HCT116 (cell line): Measurements from ENCODE around the gene CNGA3. TPM values are rescaled to one million over a fixed set of nuclear protein-coding genes. Genes with fewer than 3 reads are reported as not detected.

Experiments
- ATAC-seq: fragments of 200-7000 bp; cut with Tn5 transposase; 2 replicates; pipeline ENCODE4 v1.9.1; 2020; ENCODE audit warnings: mild to moderate bottlenecking, moderate library complexity
- BruUV-seq: library from RNA; stranded (reverse); fragments of 400-500 nt; replicated peaks from 2 replicates; lab custom pipeline; 2021; lab: Mats Ljungman, UMichigan
- CTCF ChIA-PET: fragments of 300-600 bp; sonication (Branson Sonifier 250); formaldehyde crosslinking; loops from one replicate; lab custom pipeline; 2021; ENCODE audit warnings: antibody characterized with exemption; lab: Charles Lee
- POLR2A ChIA-PET: fragments of 300-600, 350-600 bp; sonication (Branson Sonifier 250); formaldehyde crosslinking; loops from one replicate; lab custom pipeline; 2021; ENCODE audit warnings: antibody characterized with exemption; lab: Charles Lee
- RAD21 ChIA-PET, 2 experiments: fragments of 300-600 bp; sonication (Branson Sonifier 250); formaldehyde crosslinking; loops; one replicate each; lab custom pipeline; 2023; ENCODE audit warnings: low total read pairs in 2 of 2; ENCODE audit not compliant: uncharacterized antibody in 2 of 2, unreplicated experiment in 2 of 2, low non-redundant PET in 1 of 2; lab: Charles Lee
- DNase-seq: peaks from one replicate; pipeline ENCODE4 v3.0.0-alpha.2; 2010; ENCODE audit warnings: low read depth, low spot score
- H2AFZ ChIP-seq: fragments of 200-600 bp; shearing (Covaris generic), sonication (generic); 2 replicates; pipeline ENCODE4 v1.6.1; 2017; ENCODE audit warnings: low read depth, mixed run types, mixed read lengths, antibody characterized with exemption, low read length; ENCODE audit not compliant: poor library complexity, severe bottlenecking
- H3K27ac ChIP-seq: 2 replicates; pipeline ENCODE4 v1.5.1; 2012; ENCODE audit warnings: low read depth, low read length
- H3K27me3 ChIP-seq: fragments of 200-600 bp; sonication (generic); 2 replicates; pipeline ENCODE4 v1.6.1; 2016; ENCODE audit warnings: mixed run types, low read length, mixed read lengths; ENCODE audit not compliant: insufficient read depth
- H3K36me3 ChIP-seq, 2 experiments: fragments of 200-500 bp in 1 of 2; fragments of 200-600 bp in 1 of 2; sonication (Bioruptor generic) in 1 of 2; sonication (generic) in 1 of 2; 2 replicates each; pipeline versions ENCODE4 v1.5.1 to v1.6.1; 2014 to 2016; ENCODE audit warnings: low read length in 2 of 2, inconsistent platforms in 1 of 2, mixed read lengths in 1 of 2, mixed run types in 1 of 2; ENCODE audit not compliant: insufficient read depth in 2 of 2, control insufficient read depth in 1 of 2
- H3K4me1 ChIP-seq, 2 experiments: fragments of 200-600 bp in 1 of 2; sonication (generic) in 1 of 2; 2 replicates each; pipeline versions ENCODE4 v1.5.1 to v1.6.1; 2012 to 2017; ENCODE audit warnings: low read length in 2 of 2, inconsistent platforms in 1 of 2, mild to moderate bottlenecking in 1 of 2, mixed read lengths in 1 of 2, mixed run types in 1 of 2, moderate library complexity in 1 of 2; ENCODE audit not compliant: insufficient read depth in 2 of 2, control insufficient read depth in 1 of 2
- H3K4me2 ChIP-seq: fragments of 200-600 bp; sonication (generic); 2 replicates; pipeline ENCODE4 v1.6.1; 2017; ENCODE audit warnings: mixed run types, low read length, mixed read lengths
- H3K4me3 ChIP-seq, 2 experiments: fragments of 200-600 bp in 1 of 2; sonication (generic) in 1 of 2; replicated peaks in 1 of 2; 2 replicates each; pipeline ENCODE4 v1.5.1; 2011 to 2016; ENCODE audit warnings: low read length in 2 of 2, control low read depth in 1 of 2, low read depth in 1 of 2, mild to moderate bottlenecking in 1 of 2, mixed read lengths in 1 of 2, mixed run types in 1 of 2
- H3K79me2 ChIP-seq: fragments of 200-600 bp; sonication (generic); 2 replicates; pipeline ENCODE4 v1.6.1; 2017; ENCODE audit warnings: mild to moderate bottlenecking, mixed run types, low read length, moderate library complexity, mixed read lengths; ENCODE audit not compliant: insufficient read depth
- H3K9ac ChIP-seq: fragments of 200-600 bp; sonication (generic); 2 replicates; pipeline ENCODE4 v1.6.1; 2016; ENCODE audit warnings: low read length, mixed read lengths
- H3K9me2 ChIP-seq: fragments of 200-600 bp; sonication (generic), shearing (Covaris generic); 2 replicates; pipeline ENCODE4 v1.6.1; 2017; ENCODE audit warnings: mixed run types, mild to moderate bottlenecking, moderate library complexity; ENCODE audit not compliant: insufficient read depth
- H3K9me3 ChIP-seq, 2 experiments: fragments of 200-500 bp in 1 of 2; fragments of 200-600 bp in 1 of 2; sonication (Bioruptor generic) in 1 of 2; sonication (generic) in 1 of 2; 2 replicates each; pipeline ENCODE4 v1.6.1; 2014 to 2017; ENCODE audit warnings: low read length in 2 of 2, mixed read lengths in 2 of 2, inconsistent platforms in 1 of 2, low read depth in 1 of 2, mild to moderate bottlenecking in 1 of 2, mixed run types in 1 of 2, moderate library complexity in 1 of 2; ENCODE audit not compliant: control insufficient read depth in 1 of 2, insufficient read depth in 1 of 2
- H4K20me1 ChIP-seq: fragments of 200-600 bp; sonication (generic), shearing (Covaris generic); 2 replicates; pipeline ENCODE4 v1.6.1; 2017; ENCODE audit warnings: mixed run types, mild to moderate bottlenecking, moderate library complexity; ENCODE audit not compliant: insufficient read depth
- CEBPB ChIP-seq: IDR thresholded peaks from 2 replicates; pipeline ENCODE4 v1.6.1; 2012; ENCODE audit warnings: low read depth
- EGR1 ChIP-seq: IDR thresholded peaks from 2 replicates; pipeline ENCODE4 v1.6.1; 2012; ENCODE audit warnings: low read depth
- ELF1 ChIP-seq: IDR thresholded peaks from 2 replicates; pipeline ENCODE4 v1.6.1; 2012; ENCODE audit warnings: low read depth, borderline replicate concordance
- EZH2 ChIP-seq: fragments of 200-600 bp; sonication (generic); IDR thresholded peaks from 2 replicates; pipeline ENCODE4 v1.6.1; 2017; ENCODE audit warnings: antibody characterized with exemption, mixed run types
- EZH2phosphoT487 ChIP-seq: fragments of 200-600 bp; IDR thresholded peaks from 2 replicates; pipeline ENCODE4 v1.6.1; 2018; ENCODE audit warnings: antibody characterized with exemption, borderline replicate concordance
- FOSL1 ChIP-seq: IDR thresholded peaks from 2 replicates; pipeline ENCODE4 v1.6.1; 2012; ENCODE audit warnings: low read depth
- POLR2A ChIP-seq: IDR thresholded peaks from 2 replicates; pipeline ENCODE4 v1.7.0; 2011; ENCODE audit warnings: borderline replicate concordance; ENCODE audit not compliant: insufficient read depth, insufficient read length; ENCODE audit errors: extremely low read depth
- POLR2AphosphoS5 ChIP-seq: IDR thresholded peaks from 2 replicates; pipeline ENCODE4 v1.6.1; 2011; ENCODE audit warnings: mild to moderate bottlenecking, low read depth, low read length, moderate library complexity
- RAD21 ChIP-seq: IDR thresholded peaks from 2 replicates; pipeline ENCODE4 v1.6.1; 2012; ENCODE audit warnings: low read depth, mild to moderate bottlenecking
- SIN3A ChIP-seq: IDR thresholded peaks from 2 replicates; pipeline ENCODE4 v1.6.1; 2012; ENCODE audit warnings: low read depth
- SP1 ChIP-seq: IDR thresholded peaks from 2 replicates; pipeline ENCODE4 v1.6.1; 2012; ENCODE audit warnings: low read depth
- SRF ChIP-seq: IDR thresholded peaks from 2 replicates; pipeline ENCODE4 v1.6.1; 2012; ENCODE audit warnings: low read depth
- TCF7L2 ChIP-seq: IDR thresholded peaks from 2 replicates; pipeline ENCODE4 v1.7.0; 2011; ENCODE audit warnings: borderline replicate concordance, inconsistent platforms; ENCODE audit not compliant: insufficient read depth, insufficient read length; ENCODE audit errors: extremely low read depth
- YY1 ChIP-seq: IDR thresholded peaks from 2 replicates; pipeline ENCODE4 v1.6.1; 2011; ENCODE audit warnings: low read length, low read depth, moderate library complexity, mild to moderate bottlenecking; ENCODE audit not compliant: insufficient replicate concordance; ENCODE audit errors: extremely low read depth
- ZNF274 ChIP-seq: fragments of 200-500 bp; sonication (Bioruptor generic); IDR thresholded peaks from 2 replicates; pipeline ENCODE4 v1.6.1; 2014; ENCODE audit warnings: mild to moderate bottlenecking, low read depth, low read length, inconsistent platforms
- intact Hi-C: fragments of 100-400 bp; cut with micrococcal nuclease; formaldehyde crosslinking; loops from 2 replicates; pipeline ENCODE4 v1.10.0; 2022
- total RNA-seq: library from RNA; stranded (reverse); gene quantifications from one replicate; pipeline ENCODE4 v1.2.1, GENCODE V29; 2021; ENCODE audit not compliant: unreplicated experiment
- TF ChIP-seq, protein P1 (sequence below): IDR thresholded peaks from 2 replicates; pipeline ENCODE4 v1.6.1; 2012
- TF ChIP-seq, protein P2 (sequence below): IDR thresholded peaks from 2 replicates; pipeline ENCODE4 v1.6.1; 2012; ENCODE audit warnings: low read depth
- TF ChIP-seq, protein P3 (sequence below): IDR thresholded peaks from 2 replicates; pipeline ENCODE4 v1.6.1; 2011; ENCODE audit warnings: mild to moderate bottlenecking, low read length, moderate library complexity; ENCODE audit not compliant: insufficient replicate concordance; ENCODE audit errors: extremely low read depth
- TF ChIP-seq, protein P4 (sequence below): IDR thresholded peaks from 2 replicates; pipeline ENCODE4 v1.6.1; 2012

Gene CNGA3
- total RNA-seq, 1 experiment from 2014 or later = not detected

DNA sequence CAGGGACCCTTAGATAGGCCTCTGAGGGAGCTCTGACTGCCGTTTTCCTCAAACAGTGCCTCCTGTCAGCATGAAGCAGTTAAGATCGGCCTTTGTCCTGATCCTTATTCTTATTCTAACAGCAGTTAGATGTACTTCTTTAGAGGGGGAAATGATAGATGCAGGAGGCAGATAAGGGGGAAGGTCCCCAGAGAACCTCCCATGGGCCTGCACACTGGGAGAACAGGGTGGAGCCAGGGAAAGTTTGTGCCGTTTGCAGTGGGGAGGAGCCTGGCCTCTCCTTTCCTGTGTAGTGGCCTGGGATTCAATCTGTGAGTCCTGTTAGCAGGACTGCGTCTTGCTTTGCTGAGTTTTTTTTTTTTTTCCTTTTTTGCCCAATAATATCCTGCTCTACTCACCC lies 90.5 kb downstream of the CNGA3 start:
- Histone ChIP-seq H2AFZ (no peak overlapping the region), H3K79me2 (no peaks in the 10 kb centered on the region), H3K27me3 (no peaks in the 10 kb centered on the region), H3K4me1 (peaks cover 0 to 4% of the 10 kb centered on the region in 2 experiments; a peak in 1 of 4 replicates), H3K4me3 (no peak overlapping the region), H4K20me1 (no peaks in the 10 kb centered on the region), H3K36me3 (no peaks in the 10 kb centered on the region), H3K9me2 (no peaks in the 10 kb centered on the region), H3K9me3 (peaks cover 0 to 4% of the 10 kb centered on the region in 2 experiments; a peak in 1 of 4 replicates), H3K4me2 (no peak overlapping the region), H3K9ac (no peak overlapping the region), H3K27ac (no peak overlapping the region)
- CTCF ChIA-PET = no interaction called here
- RAD21 ChIA-PET = no interaction called here
- TF ChIP-seq YY1 (no peak), SIN3A (no peak), EZH2phosphoT487 (no peak), EGR1 (no peak), SRF (no peak), RAD21 (no peak), EZH2 (no peak), POLR2AphosphoS5 (no peak), FOSL1 (no peak), TCF7L2 (no peak), ELF1 (no peak), POLR2A (no peak), SP1 (no peak), CEBPB (no peak), ZNF274 (no peak)
- TF ChIP-seq, protein P1, sequence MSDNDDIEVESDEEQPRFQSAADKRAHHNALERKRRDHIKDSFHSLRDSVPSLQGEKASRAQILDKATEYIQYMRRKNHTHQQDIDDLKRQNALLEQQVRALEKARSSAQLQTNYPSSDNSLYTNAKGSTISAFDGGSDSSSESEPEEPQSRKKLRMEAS = no peak
- TF ChIP-seq, protein P2, sequence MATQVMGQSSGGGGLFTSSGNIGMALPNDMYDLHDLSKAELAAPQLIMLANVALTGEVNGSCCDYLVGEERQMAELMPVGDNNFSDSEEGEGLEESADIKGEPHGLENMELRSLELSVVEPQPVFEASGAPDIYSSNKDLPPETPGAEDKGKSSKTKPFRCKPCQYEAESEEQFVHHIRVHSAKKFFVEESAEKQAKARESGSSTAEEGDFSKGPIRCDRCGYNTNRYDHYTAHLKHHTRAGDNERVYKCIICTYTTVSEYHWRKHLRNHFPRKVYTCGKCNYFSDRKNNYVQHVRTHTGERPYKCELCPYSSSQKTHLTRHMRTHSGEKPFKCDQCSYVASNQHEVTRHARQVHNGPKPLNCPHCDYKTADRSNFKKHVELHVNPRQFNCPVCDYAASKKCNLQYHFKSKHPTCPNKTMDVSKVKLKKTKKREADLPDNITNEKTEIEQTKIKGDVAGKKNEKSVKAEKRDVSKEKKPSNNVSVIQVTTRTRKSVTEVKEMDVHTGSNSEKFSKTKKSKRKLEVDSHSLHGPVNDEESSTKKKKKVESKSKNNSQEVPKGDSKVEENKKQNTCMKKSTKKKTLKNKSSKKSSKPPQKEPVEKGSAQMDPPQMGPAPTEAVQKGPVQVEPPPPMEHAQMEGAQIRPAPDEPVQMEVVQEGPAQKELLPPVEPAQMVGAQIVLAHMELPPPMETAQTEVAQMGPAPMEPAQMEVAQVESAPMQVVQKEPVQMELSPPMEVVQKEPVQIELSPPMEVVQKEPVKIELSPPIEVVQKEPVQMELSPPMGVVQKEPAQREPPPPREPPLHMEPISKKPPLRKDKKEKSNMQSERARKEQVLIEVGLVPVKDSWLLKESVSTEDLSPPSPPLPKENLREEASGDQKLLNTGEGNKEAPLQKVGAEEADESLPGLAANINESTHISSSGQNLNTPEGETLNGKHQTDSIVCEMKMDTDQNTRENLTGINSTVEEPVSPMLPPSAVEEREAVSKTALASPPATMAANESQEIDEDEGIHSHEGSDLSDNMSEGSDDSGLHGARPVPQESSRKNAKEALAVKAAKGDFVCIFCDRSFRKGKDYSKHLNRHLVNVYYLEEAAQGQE = no peak
- TF ChIP-seq, protein P3, sequence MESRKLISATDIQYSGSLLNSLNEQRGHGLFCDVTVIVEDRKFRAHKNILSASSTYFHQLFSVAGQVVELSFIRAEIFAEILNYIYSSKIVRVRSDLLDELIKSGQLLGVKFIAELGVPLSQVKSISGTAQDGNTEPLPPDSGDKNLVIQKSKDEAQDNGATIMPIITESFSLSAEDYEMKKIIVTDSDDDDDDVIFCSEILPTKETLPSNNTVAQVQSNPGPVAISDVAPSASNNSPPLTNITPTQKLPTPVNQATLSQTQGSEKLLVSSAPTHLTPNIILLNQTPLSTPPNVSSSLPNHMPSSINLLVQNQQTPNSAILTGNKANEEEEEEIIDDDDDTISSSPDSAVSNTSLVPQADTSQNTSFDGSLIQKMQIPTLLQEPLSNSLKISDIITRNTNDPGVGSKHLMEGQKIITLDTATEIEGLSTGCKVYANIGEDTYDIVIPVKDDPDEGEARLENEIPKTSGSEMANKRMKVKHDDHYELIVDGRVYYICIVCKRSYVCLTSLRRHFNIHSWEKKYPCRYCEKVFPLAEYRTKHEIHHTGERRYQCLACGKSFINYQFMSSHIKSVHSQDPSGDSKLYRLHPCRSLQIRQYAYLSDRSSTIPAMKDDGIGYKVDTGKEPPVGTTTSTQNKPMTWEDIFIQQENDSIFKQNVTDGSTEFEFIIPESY = no peak
- TF ChIP-seq, protein P4, sequence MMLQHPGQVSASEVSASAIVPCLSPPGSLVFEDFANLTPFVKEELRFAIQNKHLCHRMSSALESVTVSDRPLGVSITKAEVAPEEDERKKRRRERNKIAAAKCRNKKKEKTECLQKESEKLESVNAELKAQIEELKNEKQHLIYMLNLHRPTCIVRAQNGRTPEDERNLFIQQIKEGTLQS = no peak
- intact Hi-C loops = no loop called here
- DNase-seq = no peak
- ATAC-seq = peak; percentile 61; the same call in 1 of the 2 replicates
- POLR2A ChIA-PET = no interaction called here
- BruUV-seq = no TSS peak
